GM18511 (cell line): ENCODE results near the gene ST6GALNAC2.
"Not testable (repeated sequence)": the region's sequence is repeated elsewhere in the genome, so short reads cannot be mapped to it uniquely, and the experiment has no call there.

ENCODE experiments used
- ATAC-seq: cut with Tn5 transposase; IDR thresholded peaks from one replicate; pipeline ENCODE4 v1.9.1; 2021; ENCODE audit warnings: mild to moderate bottlenecking, moderate library complexity; ENCODE audit not compliant: unreplicated experiment

The ST6GALNAC2 gene

DNA sequence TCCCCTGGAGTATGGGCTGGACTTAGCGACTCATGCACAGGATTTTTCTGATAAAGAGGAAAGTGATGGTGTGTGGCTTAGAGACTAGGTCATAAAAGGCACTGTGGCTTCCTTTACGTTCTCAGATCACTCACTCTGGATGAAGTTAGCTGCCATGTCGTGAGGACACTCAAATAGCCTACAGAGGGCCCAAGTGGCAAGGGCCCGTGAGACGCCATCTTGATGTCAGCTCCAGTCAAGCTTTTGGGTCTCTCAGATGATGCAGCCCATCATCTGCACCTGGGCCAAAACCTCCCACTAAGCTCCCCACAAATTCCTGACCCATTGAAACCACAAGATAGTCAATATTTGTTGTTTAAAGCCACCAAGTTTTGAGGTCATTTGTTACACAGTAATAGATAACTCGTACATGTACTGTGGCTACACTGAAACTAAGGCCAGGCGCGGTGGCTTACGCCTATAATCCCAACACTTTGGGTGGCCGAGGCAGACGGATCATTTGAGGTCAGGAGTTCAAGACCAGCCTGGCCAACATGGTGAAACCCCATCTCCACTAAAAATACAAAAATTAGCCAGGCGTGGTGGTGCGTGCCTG lies 14.7 kb downstream of the ST6GALNAC2 start:
- no peak for ATAC-seq

DNA sequence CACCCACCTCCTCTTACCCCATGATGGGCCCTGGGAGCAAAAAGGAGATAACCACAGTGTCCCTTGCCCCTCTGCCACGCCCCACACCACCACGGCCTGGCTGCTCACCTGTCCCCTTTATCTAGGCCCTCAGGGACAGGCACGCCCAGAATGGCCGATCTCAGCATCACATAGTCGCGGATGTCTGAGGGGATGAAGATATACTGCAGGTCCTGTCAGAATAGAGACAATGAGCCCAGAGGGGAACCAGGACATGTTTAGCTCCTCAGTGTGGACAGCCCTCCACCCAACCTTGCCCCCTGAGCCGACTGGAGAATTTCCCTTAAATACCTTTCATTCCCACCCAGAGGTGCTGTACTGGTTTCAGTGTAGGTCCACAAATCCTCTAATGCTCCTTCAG lies 15.2 kb downstream of the ST6GALNAC2 start:
- no peak for ATAC-seq

DNA sequence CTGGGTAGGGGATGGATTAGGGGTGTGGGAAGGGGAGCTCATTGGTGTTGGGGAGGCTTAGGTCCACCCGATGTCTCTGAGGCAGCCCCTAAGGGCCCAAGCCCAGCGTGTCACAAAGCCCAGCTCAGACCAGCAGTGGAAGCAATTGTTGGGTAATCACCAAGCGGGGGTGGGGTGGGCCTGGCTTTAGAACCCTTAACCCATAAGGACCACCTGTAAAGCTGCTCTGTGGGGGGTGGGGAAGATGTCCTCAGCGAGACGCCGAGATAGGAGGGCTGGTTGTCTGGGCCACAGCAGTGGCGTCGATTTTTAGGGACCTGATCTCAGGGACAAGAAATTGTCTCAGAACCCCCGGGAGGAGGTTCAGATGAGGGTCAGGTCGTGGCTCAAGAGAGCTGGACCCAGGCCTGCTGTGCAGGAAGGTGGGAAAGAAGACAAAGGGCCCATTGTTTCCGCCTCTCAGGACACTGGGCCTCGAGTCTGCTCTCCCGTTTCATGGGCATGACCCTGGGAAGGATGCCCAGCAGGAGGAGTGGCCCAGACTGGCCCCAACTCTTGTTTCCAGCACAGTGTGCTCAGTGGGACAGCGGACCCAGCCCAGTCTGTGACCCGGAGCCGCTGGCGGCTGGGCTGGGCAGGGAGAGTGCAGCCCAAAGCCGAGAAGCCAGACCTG lies 15.9 kb downstream of the ST6GALNAC2 start:
- no peak for ATAC-seq

DNA sequence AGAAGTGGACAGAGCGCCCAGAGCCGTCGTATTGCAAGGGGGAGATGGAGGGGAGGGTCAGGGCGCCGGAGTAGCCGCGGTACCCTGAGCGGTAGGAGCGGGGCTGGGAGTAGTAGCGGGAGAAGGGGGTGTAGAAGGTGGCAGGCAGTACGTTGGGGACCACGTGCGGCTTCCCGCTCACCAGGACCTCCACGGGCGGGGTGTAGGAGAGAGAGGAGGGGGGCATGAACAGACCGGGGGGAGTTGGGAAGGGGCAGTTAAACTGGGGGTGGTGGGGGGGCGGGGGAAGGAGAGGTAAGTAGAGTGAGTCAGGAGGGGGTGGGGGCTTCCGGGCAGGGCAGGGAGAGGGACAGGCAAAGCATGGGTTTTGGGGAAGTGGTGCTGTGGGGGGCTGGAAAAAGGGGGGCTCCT lies 16.8 kb downstream of the ST6GALNAC2 start:
- ATAC-seq = no peak

DNA sequence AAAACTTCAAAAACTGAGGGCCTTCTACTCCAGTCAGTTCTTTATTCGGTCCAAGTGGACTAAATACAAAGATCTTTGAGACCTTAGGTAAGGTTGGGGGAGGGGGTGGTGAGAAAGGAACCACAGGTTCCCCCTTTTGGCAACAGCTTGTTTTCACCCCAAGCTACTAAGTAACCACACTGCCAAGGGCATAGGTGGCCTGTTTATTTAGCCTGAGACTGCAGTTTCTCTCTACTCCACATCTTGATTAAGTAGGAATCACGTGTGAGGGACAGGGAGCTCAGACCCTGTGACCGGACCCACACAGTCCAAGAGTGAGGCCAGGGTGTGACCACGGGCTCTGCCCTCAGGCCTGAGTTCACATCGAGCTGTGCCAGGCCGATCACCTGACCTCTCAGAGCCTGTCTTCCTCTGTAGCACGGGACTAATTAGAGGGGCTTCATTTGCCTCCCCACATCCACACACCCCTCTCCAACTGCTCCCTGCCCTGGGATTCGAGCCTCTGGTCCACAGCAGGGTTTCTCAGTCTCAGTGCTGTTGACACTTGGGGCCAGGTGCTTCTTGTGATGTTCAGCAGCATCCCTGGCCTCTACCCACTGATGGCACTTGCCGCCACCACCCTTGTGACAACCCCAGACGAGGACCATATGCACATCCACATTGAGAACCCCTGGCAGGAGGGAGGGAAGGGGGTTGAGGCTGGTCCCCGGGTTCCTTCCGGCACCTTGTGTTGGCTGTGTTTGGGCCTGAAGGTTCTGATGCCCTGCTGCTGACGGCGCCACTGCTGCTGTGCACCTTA lies 17.8 kb downstream of the ST6GALNAC2 start:
- no peak for ATAC-seq

DNA sequence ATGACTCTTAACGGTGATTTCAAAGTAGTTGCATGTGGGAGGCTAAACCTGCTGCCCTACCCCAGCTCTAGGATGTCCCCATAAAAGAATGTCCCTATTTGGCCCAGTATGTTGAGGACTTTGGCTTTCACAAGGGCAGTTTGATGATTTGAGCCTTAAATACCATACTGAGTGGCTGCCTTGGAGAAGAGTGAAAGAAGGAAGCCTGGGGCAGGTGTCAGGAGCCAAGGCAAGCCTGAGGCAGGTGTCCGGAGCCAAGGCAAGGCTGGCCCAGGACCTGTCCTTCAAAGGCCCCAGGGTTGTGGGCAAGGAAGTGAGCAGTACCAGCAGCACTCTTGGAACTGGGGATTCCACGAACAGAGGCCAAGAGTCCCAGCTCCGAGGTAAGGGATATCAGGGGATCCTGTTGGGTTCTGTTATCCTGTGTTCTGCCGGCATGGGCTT lies 18.6 kb downstream of the ST6GALNAC2 start:
- no peak for ATAC-seq

DNA sequence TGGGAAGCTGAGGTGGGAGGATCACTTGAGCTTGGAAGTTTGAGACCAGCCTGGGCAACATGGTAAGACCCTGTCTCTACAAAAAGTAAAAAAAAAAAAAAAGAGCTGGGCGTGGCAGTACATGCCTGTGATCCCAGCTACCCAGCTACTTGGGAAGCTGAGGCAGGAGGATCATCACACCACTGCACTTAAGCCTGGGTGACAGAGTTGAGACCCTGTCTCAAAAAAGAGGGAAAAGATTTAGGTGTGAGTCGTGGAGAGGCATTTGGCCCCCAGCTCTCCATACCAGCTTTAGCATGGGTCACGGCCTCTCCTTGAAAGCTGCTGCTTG lies 19.1 kb downstream of the ST6GALNAC2 start:
- ATAC-seq = no peak

DNA sequence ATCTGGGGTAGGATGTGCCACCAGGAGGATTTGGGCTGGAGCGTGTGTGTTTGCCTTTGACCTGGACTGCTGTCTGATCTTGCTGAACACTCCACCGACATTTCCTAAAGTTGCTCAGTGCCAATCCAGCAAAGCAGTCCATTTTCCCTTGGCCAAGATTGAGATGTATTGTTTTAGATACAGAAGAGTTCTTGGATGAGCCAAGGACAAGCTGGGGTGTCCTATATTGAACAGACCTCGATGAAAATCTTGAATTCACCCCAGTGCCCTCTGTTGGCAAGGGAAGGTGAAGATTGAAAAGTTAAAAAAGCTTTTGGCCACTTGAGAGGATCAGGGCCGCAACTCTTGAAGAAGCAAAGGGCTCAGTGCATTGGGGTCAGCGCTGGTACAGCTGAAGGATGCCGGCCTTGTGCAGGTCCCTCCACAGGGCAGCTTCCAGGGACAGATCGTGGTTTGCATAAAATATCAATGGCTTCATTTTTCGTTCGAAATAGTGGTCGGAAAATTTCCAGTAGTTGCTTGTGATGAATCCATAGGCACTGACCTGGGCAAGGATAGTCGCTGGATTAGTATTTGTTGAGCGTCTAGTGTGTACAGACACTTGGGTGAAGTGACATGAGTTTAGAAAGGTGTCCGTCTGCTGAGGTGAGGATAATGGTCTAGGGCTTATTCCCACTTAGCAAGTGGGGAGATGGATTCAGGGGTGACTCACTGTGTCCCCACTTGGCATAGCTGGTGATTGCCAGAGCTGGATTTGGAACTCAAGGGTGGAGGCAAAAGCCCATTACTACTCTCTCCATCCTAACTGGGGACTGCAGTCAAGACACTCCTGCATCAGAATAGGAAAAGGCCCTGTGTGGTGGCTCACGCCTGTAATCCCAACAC lies 19.7 kb downstream of the ST6GALNAC2 start:
- ATAC-seq = no peak

DNA sequence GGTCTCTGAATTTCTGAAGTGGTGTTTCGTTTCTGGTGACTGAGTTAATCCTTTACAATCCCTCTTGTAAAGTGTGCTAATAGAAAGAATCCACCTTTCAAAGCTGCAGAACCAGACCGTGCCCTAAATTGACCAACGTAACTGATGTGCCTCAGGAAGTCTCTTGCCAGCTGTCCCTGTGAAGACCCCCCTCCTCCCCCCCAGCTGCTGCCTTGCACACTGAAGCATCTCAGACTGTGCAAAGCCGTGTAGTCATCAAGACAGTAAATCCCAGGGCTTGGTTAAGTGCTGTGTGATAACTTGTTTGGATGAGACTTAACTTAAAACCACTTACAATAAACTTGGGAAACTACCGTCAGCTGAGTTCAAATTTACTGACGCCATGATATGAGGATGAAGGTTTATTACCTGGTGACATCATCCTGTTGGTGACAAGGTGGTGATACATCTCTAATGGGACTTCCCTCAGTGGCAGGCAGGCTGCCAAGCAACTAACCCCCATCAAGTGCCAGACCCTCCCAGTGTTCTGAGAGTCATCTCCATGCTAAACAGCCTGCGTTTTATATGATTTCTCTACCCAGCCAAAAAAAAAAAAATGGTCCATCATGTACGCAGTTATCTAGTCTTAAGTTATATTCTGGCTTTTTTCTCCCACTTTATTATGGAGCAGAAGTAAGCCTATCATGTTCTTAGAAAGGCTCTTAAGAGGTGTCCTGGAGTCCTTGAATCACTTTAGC lies 20.5 kb downstream of the ST6GALNAC2 start:
- ATAC-seq = not testable (repeated sequence)

DNA sequence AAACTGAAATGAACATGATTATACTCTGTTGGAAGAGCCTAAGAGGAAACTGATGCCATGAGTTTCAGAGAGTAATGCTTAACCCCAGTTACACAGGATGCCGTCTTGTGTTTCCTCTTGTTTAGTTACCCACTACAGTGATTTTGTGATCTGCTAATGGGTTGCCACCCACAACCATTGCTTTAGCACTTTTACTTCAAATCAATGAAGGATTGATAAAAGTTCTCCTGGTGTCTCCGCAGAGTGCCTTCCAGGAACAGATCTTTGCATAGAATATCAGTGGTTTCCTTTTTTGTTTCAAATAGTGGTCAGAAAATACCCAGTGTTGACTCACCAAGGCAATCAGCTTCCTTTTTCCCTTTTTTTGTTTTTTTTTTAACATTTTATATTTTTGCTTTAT lies 22.3 kb downstream of the ST6GALNAC2 start:
- ATAC-seq = not testable (repeated sequence)

DNA sequence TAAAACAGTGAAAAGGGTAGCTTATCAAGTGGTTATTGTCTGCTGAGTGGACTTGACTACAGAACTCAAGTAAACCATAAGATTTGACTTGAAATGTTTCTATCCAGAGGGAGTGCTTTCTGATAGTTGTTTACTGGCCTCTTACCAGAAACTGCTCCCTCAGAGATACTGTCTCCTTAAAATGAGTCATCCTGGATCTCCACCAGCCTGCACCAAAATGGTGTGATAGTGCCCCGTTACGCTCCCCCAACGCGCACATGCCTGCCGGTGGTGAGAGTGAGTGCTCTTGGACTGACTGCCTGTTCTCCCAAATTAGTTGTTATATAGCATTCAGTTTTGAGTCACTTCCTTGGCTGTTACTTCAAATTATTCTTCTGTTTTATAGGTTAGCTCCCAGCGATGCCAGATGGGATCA lies 22.9 kb downstream of the ST6GALNAC2 start:
- ATAC-seq = no peak

DNA sequence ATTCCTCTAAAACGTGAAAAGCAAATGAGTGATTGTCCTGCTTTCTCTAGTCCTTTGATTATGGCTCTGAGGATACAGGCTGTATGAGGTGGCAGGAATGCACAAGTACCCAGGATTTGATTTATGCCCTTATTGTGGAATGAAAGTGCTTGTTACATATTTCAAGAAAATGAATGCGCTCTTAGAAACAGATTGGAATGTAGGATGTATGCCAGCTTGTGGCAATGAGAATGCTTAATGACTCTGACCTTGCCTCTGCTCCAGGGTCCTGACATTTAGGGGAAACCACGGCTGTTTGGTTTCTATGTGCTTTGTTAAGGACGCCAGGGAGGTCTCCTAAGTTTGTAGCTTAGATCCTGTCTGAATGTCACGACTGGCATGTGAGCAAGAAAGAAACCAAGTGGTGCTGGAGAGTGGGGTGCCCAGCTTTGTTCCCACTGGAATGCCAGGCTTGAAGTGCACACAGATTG lies 23.8 kb downstream of the ST6GALNAC2 start:
- no peak for ATAC-seq

DNA sequence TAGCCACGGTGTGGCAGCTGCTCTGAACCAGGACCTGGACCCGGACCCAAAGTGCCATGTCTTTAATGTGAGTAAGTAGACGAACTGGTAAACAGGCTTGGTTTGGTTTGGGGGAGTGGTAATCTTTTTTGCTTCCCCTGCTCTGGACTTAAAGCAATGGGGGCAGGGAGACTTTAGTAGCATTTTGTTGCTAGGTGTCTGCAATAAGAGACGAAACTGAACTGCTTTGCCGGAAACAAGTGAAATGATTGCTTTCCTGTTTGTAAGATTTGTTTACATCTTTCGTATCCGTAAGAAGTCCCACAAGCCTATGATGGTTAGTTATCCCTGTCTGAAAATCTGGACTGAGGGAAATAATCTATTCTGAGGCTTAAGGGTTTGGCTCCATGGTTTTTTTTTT lies 24.3 kb downstream of the ST6GALNAC2 start:
- ATAC-seq = no peak

DNA sequence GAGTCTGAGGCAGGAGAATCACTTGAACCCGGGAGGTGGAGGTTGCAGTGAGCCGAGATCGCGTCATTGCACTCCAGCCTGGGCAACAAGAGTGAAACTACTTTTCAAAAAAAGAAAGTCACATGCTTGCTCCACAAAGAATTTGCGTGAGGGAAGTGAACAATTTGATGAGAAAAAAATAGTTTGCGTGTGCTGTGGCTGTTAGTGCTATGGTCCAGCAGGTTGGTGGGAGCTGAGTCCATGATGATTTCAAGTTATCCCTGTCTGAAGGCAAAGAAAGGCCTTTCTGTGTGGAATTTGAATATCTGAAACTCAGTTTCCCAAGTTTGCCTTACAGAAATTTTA lies 24.8 kb downstream of the ST6GALNAC2 start:
- no peak for ATAC-seq

DNA sequence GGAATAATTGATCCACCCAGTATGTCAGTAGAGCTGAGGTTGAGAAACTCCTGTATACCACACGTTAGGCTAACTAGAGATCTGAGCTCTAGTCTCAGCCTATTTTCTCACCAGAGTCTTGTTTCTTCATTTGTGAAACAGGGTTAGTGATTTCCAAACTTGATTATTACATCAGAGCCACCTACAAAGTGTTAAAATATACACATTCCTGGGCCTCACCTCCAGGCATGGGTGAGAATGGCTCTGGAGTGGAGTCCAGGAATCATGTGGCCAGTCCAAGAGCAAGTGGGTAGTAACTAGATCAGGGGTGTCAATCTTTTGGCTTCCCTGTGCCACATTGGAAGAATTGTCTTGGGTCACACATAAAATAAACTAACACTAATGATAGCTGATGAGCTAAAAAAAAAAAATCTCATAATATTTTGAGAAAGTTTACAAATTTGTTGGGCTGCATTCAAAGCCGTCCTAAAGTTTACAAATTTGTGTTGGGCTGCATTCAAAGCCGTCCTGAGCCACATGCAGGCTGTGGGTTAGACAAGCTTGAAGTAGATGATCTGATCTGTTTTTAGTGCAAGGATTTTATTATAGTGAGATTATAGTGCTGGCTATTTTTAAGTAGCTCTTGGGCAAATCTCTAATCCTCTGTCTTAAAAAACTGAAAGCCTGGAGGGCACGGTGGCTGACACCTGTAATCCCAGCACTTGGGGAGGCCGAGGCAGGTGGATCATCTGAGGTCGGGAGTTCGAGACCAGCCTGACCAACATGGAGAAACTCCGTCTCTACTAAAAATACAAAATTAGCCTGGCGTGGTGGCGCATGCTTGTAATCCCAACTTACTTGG lies 25.4 kb downstream of the ST6GALNAC2 start:
- ATAC-seq = no peak

DNA sequence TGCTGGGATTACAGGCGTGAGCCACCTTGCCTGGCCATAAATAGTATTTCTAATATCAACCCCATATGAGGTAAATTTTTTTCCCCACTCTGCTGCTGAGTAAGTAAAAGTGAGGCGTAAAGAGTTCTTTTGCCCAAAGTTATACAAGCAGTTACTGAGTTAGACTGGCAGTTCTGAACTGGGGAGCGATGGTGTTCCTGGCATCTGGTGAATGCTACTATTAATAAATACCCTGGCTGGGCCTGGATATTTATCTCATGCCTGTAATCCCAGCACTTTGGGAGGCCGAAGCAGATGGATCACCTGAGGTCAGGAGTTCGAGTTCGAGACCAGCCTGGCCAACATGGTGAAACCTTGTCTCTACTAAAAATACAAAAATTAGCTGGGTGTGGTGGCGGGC lies 26.2 kb downstream of the ST6GALNAC2 start:
- ATAC-seq = not testable (repeated sequence)

DNA sequence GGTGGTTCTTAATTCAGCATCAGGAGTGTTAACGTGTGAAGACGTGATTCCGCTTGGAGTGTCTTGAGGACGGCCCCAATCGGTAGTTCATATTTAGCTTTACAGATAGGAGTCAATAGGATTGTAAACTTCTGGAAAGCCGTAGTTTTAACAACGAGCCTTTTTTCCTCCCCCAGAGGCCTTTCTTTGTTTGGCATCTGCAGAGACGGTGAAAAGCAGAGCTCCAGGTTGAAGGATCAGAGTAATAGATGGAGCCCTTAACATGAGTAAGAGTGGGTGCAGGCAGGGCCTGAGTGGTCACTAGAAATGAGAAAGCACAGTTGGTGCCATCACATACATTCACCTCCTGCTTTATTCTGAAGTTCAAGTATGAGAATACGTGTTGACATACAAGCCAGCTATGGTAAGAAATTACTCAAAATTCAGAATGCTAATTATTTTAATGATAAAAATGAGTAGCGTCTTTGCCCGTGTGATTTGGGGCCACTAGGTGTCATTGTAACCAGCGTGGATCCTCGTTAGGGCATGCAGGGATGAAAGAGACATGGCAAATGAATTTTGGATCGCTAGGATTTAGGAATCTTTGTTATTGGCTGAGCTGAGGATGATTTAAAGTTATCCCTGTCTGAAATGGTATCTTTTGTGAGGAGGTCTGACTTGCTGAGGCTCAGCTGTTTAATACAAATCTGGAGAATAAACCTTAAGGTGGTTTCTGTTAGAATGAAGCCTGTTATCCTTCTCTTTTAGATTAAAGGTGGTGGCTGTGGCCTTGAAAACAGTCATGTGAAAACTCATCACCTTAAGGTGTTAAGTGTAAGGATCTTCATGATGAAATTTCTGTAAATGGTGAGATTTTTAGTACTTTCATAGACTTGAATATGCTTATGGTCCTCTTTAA lies 27.2 kb downstream of the ST6GALNAC2 start:
- ATAC-seq = no peak

DNA sequence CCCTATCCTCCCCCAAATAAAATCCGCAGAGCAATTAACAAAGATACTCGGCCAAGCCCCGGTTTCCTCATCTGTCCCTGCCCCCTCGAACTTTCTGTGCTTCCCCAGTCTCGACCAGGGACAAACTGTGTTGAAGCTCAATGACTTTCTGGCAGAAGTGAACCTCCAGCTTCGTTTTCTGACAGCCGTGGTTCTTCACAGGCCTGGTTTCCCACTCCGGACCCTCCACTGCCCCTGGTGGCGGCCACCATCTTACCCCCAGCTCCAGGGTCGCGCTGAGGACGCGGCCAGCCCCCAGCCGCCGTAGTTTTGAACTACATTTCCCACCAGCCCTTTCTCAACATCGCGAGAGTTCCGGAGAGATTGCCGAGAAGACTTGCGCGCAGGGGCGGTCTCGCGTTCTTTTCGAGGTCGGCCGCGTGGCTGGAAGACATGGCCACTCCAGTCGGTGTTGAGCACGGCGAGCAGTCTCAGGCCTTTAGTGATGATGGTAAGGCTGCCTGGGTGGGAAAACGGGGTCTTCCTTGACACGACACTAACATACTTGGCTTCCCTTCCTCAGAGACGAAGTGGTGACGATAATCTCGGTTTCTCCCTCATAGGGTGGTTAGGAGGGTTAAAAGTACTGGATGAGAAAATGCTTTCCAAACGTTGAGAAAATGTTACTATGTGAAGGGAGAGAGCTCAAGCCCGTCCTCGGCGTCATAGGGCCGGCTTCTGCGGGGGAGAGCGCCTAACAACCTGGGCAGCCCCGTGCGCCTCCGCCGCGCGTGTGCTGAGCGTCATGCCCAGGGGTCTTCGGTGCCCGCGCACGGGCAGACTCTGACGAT lies 28.1 kb downstream of the ST6GALNAC2 start:
- ATAC-seq = peak; percentile 76
